PFSK-1 (cell line): Measurements from ENCODE around the gene CA11.
A peak's percentile ranks its signal among the peaks of the same experiment; 100 is the strongest.

ENCODE experiments used
- FOXP2 ChIP-seq: optimal IDR thresholded peaks from 2 replicates; pipeline ENCODE3; 2011; ENCODE audit warnings: borderline replicate concordance, control low read depth, inconsistent platforms; ENCODE audit not compliant: insufficient read depth; ENCODE audit errors: extremely low read length, extremely low read depth
- POLR2AphosphoS5 ChIP-seq: IDR thresholded peaks from 2 replicates; pipeline ENCODE4 v1.6.1; 2012; ENCODE audit warnings: low read depth, mild to moderate bottlenecking, control low read depth, low read length, moderate library complexity

Gene CA11

DNA sequence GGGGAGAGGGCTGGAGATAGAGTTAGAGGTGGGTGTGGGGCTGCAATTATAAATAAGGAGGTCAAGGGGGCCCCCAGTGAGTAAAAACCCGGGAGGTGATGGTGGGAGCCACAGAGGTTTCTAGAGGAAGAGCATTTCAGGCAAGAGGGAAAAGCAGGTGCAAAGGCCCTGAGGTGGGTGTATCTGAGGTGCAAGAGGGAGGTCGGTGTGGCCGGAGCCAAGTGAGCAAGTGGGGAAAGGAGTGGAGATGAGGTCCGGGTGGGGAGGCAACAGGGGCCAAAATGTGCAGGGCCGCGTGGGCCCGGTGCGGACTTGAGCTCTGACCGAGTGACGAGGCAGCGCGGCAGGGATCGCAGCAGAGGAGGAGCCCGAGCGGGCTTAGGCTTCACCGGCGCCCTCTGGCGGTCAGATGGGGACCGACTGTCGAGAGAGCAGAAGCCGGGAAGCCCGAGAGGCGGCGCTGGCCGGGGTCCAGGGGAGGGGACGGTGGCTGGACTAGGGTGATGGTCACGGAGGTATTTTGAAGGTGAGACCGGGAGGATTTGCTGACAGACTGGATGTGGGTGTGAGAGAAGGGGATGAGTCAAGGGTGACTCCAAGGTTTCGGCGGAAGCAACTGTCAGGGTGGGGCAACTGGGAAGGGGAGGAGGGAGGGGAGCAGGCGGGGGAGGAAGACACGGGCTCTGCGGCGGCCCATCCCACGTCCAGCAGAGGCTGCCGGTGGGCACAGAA is 57.2 kb downstream of the CA11 start:
- TF ChIP-seq POLR2AphosphoS5, result no peak
- TF ChIP-seq FOXP2, result peak; percentile 78
